Measurements from ENCODE around the gene CNN2. TPM values are rescaled to one million over a fixed set of nuclear protein-coding genes. Genes with fewer than 3 reads are reported as not detected.
A peak's percentile ranks its signal among the peaks of the same experiment; 100 is the strongest.

The CNN2 gene
- total RNA-seq, 1 experiment from 2014 or later = 524 TPM

DNA sequence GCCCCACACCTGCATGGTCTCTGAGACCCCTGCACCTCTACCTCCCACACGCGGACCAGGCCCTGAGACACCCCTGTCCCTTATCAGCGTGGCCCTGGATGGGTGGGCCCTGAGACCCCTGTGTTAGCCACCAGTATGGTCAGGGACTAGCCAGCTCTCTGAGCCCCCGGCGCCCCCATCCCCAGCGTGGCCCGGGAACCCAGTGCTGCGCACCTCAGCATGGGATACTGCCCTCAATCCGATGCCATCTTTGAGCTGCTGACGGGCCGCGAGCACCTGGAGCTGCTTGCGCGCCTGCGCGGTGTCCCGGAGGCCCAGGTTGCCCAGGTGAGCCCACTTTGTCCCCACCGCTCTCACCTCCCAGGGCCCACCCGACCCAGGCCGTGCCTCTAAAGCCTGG, 35.6 kb downstream of the CNN2 start:
- H3K23me2 ChIP-seq (ENCODE audit: insufficient read length, low read depth, low read length, poor library complexity, severe bottlenecking) = peaks cover 19% of the 10 kb centered on the region
- no peak overlapping the region for H2BK12ac ChIP-seq (ENCODE audit: insufficient read length, low read depth, low read length)
- no peaks in the 10 kb centered on the region for H4K20me1 ChIP-seq (ENCODE audit: control insufficient read depth, insufficient read depth, insufficient read length)
- peaks cover 0 to 5% (median 3%) of the 10 kb centered on the region in 3 experiments; a peak in 1 of 7 replicates for H3K36me3 Mint-ChIP-seq (ENCODE audit: insufficient read depth in 1 of 3, low read depth in 3 of 3)
- no peak overlapping the region for H2AFZ ChIP-seq (ENCODE audit: low read length)
- no CpG with 5 or more reads among the region's 20 CpGs for WGBS (ENCODE audit: extremely low coverage, insufficient read length, low lambda C conversion rate)
- H3K27ac Mint-ChIP-seq = peak overlapping the region in 1 of 3 experiments; percentile 93; a peak in 2 of 7 replicates
- no peak overlapping the region for H3K56ac ChIP-seq (ENCODE audit: insufficient read length, low read depth, low read length)
- no peak overlapping the region for H4K91ac ChIP-seq (ENCODE audit: insufficient read length, low read depth, low read length)
- H3K4me1 Mint-ChIP-seq = peaks cover 11 to 32% of the 10 kb centered on the region in 2 experiments
- H3K4me1 ChIP-seq (ENCODE audit: insufficient read depth, low read length) = peaks cover 5% of the 10 kb centered on the region; the same call in 1 of the 2 replicates
- H3K9me3 ChIP-seq (ENCODE audit: control insufficient read depth, low read depth, low read length) = peaks cover 15% of the 10 kb centered on the region
- peak overlapping the region; percentile 16 for H3K14ac ChIP-seq (ENCODE audit: insufficient read depth, low read length)
- H2BK15ac ChIP-seq (ENCODE audit: low read depth, low read length) = no peak overlapping the region
- H3K9me3 Mint-ChIP-seq = no peaks in the 10 kb centered on the region
- no peak overlapping the region for H3K23ac ChIP-seq (ENCODE audit: insufficient read length, low read depth, low read length)
- H3K79me1 ChIP-seq (ENCODE audit: insufficient read depth, low read depth, low read length, poor library complexity, severe bottlenecking) = no peaks in the 10 kb centered on the region
- H2BK20ac ChIP-seq (ENCODE audit: low read depth, low read length, poor library complexity, severe bottlenecking) = no peak overlapping the region
- no peak overlapping the region for H3K9ac ChIP-seq (ENCODE audit: extremely low read depth, insufficient read length, low read length)
- H3K4ac ChIP-seq (ENCODE audit: low read depth, low read length) = no peak overlapping the region
- no peaks in the 10 kb centered on the region for H3K79me2 ChIP-seq (ENCODE audit: insufficient read depth, low read length)
- no peak overlapping the region for H3T11ph ChIP-seq (ENCODE audit: low read length)
- peak overlapping the region in 1 of 2 experiments; percentile 72; a peak in 2 of 5 replicates for H3K4me3 Mint-ChIP-seq
- H4K8ac ChIP-seq (replicated peaks; ENCODE audit: insufficient read length, low read depth, low read length) = no peak overlapping the region
- peak overlapping the region; percentile 54 for H3K18ac ChIP-seq (ENCODE audit: insufficient read length, low read depth, low read length)
- no peak overlapping the region for H2AK5ac ChIP-seq (ENCODE audit: insufficient read length, low read length)
- no peak overlapping the region for H3K27ac ChIP-seq (ENCODE audit: insufficient read length, low read depth, low read length)
- TF ChIP-seq, protein P1, sequence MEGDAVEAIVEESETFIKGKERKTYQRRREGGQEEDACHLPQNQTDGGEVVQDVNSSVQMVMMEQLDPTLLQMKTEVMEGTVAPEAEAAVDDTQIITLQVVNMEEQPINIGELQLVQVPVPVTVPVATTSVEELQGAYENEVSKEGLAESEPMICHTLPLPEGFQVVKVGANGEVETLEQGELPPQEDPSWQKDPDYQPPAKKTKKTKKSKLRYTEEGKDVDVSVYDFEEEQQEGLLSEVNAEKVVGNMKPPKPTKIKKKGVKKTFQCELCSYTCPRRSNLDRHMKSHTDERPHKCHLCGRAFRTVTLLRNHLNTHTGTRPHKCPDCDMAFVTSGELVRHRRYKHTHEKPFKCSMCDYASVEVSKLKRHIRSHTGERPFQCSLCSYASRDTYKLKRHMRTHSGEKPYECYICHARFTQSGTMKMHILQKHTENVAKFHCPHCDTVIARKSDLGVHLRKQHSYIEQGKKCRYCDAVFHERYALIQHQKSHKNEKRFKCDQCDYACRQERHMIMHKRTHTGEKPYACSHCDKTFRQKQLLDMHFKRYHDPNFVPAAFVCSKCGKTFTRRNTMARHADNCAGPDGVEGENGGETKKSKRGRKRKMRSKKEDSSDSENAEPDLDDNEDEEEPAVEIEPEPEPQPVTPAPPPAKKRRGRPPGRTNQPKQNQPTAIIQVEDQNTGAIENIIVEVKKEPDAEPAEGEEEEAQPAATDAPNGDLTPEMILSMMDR (conservative IDR thresholded peaks at IDR 0.05) = no peak
- peaks cover 12% of the 10 kb centered on the region for H3K27me3 Mint-ChIP-seq (ENCODE audit: low read depth)
- no peaks in the 10 kb centered on the region; the same call in 1 of the 2 replicates for H3K27me3 ChIP-seq (ENCODE audit: insufficient read depth, low read length)
- DNase-seq = no peak
- no peak overlapping the region for H2BK120ac ChIP-seq (ENCODE audit: low read depth, low read length, poor library complexity, severe bottlenecking)
- H3K4me2 ChIP-seq (ENCODE audit: insufficient read depth, insufficient read length, low read length) = peak overlapping the region; percentile 14
- H2BK5ac ChIP-seq (ENCODE audit: insufficient read length, low read length) = no peak overlapping the region
- no peak overlapping the region for H4K5ac ChIP-seq (ENCODE audit: insufficient read length, low read depth, low read length)

Measured in H9 (cell line).